GM21367 (cell line): ENCODE data around the gene FMNL3.
"Not testable (repeated sequence)": the region's sequence is repeated elsewhere in the genome, so short reads cannot be mapped to it uniquely, and the experiment has no call there.

Experiments used
- ATAC-seq: cut with Tn5 transposase; IDR thresholded peaks from one replicate; pipeline ENCODE4 v1.9.1; 2021; ENCODE audit not compliant: unreplicated experiment

Gene FMNL3

GRCh38 chr12:49609875-49610154, 97.4 kb downstream of the FMNL3 start:
- no peak for ATAC-seq

GRCh38 chr12:49609059-49609874, 97.9 kb downstream of the FMNL3 start:
- ATAC-seq: no peak

- ATAC-seq: not testable (repeated sequence)
Measured at GRCh38 chr12:49605539-49605938, 101.7 kb downstream of the FMNL3 start, which contains the start of gene FAM186B. FAM186B (minus strand) TSS chr12:49605639; CDS start chr12:49605477, 162 bp downstream.

GRCh38 chr12:49604856-49605255, 102.3 kb downstream of the FMNL3 start:
- no peak for ATAC-seq

GRCh38 chr12:49603721-49604120, 103.5 kb downstream of the FMNL3 start:
- ATAC-seq: no peak

- no peak for ATAC-seq
Measured at GRCh38 chr12:49599961-49600360, 107.2 kb downstream of the FMNL3 start.

GRCh38 chr12:49598527-49598926, 108.7 kb downstream of the FMNL3 start:
- no peak for ATAC-seq

GRCh38 chr12:49588721-49589516, 118.3 kb downstream of the FMNL3 start:
- no peak for ATAC-seq

GRCh38 chr12:49588281-49588680, 118.9 kb downstream of the FMNL3 start:
- ATAC-seq: no peak

GRCh38 chr12:49587174-49587908, 119.9 kb downstream of the FMNL3 start:
- no peak for ATAC-seq
